Activated CD4-positive, CD25-positive, alpha-beta regulatory T cell treated with anti-CD3 and anti-CD28 coated beads, Interleukin-2, amount 50 U/mL, for 16 hours (primary cell): ENCODE data around the gene GET3.
"Not testable (repeated sequence)": the region's sequence is repeated elsewhere in the genome, so short reads cannot be mapped to it uniquely, and the experiment has no call there.

Experiments
- DNase-seq: peaks from one replicate; pipeline ENCODE4 v3.0.0-alpha.2; 2020; ENCODE audit warnings: low read depth, low spot score

Gene GET3

DNA sequence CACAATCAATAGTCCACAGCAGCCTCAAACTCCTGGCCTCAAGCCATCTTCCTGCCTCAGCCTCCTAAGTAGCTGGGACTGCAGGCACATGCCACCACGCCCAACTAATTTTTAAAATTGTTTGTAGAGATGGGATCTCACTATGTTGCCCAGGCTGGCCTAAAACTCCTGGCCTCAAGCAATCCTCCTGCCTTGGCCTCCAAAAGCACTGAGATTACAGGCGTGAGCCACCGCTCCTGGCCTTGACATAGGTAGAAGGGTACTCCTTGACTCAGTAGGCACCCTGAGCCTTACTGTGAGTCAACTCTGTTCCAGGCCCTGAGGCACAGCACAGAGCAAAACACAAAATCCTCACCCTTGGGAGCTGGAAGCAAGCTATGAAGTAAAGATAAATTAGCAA, 21.4 kb upstream of the GET3 start:
- no peak for DNase-seq

DNA sequence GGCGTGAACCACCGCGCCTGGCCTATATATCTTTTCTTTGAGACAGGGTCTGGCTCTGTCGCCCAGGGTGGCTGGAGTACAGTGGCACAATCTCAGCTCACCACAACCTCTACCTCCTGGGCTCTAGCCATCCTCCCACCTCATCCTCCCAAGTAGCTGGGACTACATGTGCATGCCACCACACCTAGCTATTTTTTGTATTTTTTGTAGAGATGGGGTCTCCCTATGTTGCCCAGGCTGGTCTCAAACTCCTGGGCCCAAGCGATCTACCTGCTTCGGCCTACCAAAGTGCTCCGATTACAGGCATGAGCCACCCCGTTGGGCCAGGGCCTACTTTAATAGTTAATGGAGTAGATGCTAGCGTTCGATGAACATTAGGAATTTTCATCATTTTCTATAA, 17.0 kb upstream of the GET3 start:
- no peak for DNase-seq

DNA sequence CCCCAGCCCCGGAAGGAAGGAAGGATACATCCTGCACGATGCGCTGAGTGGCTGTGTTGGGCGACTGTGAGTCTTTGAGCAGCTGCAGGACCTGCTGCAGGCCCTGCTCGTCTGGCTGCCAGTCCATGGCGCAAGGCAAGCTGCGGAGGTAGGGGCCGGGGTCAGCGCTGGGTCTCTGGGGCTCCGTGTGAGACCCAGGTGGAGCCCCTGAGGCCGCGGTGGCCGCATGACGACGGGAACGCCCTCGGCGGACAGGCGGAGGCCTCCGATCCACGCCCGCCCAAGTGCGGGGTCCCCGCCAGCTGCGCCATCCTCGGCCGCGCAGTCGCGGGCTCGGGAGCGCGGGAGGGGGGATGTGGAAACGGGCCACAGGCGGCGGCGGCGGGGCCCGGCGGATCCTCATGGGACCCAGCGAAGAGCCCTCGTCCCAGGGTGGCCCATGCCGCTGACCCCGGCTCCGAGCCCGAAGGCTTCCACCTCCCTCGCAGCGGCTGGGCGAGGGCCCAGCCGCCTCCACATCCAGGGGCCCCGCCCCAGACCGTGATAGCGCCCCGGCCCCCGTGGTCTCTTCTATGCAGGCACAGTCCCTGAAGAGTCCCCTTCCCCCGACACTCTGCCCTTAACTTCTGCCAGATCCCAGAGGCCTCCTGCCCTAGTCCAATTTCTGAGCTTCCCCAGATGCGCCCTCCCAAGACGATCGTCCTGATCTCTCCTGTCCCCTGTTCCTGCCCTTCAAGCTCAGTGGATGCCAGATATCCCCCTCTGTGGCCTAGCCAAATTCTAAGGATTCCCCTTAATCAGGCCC, 16.2 kb upstream of the GET3 start:
- DNase-seq, result no peak

DNA sequence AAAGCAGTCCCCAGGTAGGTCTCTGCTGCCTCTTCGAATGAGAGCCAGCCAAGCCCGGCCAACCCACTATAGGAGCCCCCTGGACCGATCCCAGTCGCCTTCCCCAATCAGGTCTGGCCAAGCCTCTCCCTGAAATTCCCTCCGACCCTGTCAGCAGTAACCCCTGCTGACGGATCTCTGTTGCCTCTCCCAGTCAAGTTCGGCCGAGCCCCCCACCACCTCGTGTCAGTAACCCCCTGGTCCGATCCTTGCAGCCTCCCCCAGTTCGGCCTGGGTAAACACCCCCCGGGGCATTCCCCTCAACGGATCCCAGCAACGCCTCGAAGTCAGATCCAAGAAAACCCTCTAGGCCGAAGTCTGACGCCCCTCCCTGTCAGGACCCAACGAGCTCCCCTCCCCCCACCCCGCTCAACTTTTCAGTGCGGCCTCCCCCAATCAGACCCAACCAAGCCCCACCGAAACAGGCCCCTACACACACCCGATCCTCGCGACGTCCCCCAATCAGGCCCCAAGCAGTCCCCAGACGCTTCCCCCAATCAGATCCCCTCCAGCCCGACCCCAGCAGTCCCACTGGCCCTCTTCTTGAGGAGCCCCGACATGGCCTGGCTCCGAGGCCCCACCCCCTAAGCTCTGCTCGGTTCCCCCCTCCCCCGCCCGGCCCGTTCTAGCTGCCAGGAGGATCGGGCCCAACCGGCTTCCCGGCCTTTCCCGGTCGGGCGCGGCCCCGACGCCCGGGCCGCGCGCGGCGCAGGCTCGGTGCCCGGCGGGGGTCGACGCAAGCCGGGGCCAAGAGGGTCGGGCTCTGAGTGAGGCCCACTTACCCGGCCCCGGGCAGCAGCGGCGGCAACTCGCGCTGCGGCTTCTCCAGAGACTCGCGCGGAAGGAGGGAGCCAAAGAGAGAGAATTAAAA, 15.4 kb upstream of the GET3 start:
- no peak for DNase-seq

DNA sequence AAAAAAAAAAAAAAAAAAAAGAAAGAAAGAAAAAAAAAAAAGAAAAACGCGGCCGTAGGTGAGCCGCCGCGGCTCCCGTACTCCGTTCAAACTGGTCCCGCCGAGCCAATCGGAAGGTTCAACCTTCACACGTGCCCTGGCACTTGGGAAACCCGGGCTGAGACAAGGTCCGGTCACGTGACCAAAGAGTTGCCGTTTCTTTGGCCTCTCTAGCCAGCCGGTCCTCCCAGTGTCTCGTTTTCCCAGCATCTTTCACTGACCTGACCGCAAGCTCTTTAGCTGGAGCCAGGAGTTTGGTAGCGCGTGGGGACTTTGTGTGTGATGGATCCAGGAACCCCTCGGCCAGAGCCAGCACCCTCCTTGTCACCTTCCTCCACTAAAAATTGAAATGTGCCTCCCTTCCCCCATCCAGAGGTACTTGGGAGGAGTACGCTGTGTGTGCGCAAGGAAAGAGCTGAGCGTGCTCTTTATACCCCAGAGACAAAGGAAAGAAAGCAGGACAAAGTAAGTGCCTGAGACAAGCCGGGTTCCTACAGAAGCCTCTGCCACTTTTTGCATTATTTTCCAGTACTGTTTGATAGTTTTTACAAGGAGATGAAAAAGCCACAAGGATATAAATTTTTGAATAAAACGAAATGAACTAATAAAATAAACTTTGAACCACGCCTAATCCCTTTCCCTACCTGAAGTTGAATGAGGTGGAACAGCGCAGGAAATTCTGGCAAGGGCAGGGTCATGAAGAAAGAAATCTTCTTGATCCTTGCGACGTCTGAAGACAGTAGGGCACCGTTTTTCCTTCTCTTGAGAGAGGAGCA, 14.5 kb upstream of the GET3 start:
- DNase-seq, result peak; percentile 89

DNA sequence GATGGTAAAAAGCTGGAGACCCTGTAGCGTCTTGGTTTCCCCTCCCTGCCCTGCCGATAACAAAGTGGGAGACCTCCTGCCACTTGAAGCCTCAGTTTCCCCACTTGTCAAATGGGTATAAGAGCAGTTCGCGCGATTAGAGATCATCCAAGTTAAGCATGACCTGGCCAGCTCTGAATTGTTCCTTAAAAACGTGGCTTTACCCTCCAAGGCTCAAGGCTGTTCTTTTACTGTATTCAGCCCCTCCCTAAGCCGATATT, 14.0 kb upstream of the GET3 start:
- DNase-seq, result no peak

DNA sequence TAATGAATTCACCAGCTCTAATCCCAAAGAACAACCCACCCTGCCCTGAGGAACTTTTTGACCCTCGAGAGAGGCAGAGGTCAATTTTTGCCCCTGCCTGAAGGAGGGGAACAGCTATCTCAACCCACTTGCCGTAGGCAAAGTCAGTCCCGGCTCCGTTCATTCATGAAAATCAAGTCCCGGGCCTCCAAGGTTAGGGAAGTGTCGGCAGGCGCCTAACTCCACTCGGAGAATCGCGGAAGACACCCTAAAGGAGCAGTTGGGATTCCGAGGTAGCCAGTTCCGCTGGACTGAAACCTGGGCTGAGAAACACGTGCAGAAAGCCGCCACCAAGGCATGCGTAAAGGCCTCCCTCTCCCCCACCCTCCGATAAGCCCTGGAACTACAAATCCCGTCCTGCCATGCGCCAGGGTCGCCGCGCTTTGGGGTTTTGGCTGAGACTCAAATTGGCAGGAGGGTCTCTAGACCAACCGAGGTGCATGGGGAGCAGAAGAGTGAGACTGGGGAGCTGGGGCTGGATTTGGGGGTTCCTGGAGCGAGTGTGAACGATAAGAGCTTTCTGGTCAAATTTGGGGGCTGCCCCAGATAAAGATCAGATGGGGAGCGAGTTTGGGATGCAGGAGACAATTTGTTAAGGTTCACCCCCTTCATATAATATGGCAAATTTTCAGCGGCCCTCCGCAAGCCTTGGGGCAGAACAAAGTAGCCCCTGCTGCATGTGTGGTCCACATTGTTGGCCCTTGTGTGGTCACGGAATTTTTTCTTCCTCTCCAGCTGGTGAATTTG, 13.5 kb upstream of the GET3 start, which contains the start of gene TNPO2:
Gene TNPO2 (minus strand): TSS at position 292 of the 786 bp plus-strand sequence. CDS start 2,955 bp downstream, outside the sequence.
- DNase-seq, result peak; percentile 46

DNA sequence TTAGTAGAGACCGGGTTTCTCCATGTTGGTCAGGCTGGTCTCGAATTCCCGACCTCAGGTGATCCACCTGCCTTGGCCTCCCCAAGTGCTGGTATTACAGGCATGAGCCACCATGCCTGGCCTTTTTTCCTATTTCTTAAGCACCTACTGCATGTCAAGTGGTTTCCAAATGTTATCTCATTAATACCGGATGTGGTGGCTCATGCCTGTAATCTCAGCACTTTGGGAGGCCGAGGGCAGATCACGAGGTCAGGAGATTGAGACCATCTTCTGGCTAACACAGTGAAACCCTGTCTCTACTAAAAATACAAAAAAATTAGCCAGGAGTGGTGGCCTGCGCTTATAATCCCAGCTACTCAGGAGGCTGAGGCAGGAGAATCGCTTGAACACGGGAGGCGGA, 11.7 kb upstream of the GET3 start:
- not testable (repeated sequence) for DNase-seq

DNA sequence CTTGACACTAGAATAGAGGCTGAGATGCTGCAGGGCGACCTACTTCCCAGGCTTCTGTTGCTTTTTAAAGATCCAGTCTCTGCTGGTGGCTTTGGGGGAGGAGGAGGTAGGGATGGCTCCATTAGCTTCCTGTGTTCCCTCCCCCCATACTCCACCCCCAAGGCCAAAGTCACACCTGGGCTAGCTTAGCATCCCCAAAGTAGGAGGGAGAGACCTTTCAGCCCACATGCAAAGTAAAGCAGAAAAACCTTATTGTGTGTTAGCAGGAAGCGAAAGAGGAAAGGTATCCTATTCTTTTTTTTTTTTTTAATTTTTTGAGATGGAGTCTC, 10.3 kb upstream of the GET3 start:
- no peak for DNase-seq

DNA sequence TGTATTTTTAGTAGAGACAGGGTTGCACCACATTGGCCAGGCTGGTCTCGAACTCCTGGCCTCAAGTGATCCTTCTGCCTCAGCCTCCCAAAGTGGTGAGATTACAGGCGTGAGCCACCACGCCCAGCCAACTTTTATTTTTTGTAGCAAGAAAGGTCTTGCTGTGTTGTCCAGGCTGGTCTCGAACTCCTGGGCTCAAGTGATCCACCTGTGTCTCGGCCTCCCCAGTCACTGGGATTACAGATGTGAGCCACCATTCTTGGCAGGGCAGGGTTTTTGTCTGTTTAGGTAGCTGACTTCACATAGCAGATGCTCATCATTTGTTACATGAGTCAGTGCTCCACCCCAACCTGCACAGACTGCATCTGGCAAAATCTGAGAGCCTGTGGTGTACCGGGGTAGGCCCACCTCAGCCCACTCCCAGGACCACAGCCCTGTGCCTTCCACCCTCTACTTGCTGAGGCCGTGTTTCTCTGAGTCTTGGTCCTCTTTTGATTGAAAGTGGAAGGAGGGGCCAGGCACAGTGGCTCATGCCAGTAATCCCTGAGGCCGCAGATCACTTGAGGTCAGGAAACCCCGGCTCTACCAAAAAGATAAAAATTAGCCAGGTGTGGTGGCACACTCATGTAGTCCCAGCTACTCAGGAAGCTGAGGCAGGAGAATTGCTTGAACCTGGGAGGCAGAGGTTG, 9.4 kb upstream of the GET3 start:
- no peak for DNase-seq

DNA sequence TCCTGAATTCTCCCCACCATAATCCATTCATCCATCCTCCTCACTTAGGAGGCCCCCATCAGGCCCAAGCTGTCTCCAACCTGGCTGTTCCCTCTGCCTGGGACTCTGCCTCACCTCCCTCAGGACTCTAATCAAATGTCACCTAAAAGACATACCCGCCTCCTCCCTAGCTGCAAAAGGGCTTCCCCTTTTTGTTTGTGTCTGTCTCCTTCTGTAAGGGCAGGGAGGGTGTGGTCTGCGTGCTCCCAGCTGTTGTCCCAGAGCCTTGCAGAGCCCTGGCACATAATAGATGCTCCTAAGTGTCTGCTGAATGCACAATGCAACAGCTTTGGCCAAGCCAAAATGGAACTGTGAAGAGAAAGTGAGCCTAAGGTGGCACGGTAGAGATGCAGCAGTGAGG, 7.2 kb upstream of the GET3 start:
- no peak for DNase-seq

DNA sequence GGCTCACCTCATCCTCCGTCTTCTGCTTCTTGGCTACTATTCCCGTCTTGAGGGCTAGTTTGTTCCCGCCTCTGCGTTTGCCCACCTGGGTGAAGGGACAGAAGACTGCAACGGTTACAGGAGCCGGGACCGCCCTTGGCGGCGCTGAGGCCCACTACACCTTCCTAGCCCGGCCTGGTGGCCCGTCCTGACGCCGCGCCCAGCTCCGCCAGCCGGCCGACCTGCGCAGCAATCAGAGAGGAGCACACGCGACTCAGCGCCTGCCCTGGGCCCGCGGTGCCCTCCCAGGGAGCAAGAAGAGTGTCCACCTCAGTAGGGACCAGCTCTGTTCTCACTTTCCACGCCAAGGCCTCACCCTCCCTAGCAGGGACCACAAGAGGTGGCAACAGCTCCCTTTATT, 6.0 kb upstream of the GET3 start:
- DNase-seq, result no peak

DNA sequence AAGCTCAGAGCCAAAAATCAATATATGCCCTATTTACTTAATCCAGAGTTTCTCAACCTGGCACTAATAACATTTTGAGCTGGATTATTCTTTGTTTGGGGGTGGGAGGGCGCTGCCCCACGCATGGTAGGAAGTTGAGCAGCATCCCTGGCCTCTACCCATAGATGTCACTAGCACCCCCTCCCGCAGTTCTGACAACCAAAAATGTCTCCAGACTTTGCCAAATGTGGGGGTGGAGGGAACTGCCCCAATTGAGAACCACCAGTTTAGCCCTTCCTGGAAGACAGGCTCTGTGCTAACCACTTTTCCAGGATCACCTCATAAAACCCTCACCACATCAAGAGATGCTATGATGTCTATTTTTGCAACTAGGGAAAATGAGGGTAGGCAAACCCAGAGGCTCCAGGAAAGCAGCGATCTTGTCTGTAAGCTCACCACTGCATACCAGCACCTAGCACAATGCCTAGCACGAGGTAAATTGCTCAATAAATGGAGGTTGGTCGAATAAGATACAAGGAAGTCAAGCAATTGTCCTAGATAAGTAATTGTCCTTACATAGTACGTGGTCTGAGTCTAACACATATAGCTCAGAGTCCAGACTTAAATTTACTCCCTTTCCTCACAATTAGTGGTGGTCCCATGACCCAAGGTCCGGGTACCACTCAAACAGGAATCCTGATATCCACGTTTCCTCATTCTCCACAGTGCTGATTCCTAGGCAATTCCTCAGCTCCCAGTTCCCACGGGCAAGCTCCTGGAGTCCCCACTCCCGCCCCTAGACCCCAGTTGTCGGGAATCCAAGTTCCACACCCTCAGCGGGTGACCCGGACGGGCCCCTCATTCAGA, 3.7 kb upstream of the GET3 start:
- DNase-seq, result no peak

DNA sequence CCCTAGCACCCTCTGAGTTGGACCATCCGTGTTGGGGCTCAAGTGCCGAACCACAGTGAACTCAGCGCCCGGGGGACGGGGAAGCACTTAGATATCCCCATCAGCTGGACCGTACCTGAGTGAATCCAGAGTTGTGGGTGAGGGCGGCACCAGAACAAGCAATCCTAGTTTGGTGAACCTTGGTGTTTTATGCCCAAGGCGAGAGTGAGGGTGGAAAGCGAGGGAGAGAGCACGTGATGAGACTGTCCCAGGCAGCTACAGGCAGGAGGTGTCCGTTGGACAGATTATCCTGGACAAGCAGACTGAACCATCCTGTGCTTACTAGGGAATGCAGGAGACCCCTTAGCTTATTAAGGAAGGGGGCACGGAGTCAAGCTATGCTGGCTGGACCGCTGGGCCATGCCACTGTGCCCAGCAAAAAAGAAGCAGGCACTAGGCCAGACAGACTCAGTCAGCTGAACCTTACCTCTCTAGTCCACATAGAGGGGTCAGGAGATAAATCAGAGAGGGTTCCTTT, 596 bp downstream of the GET3 start:
- DNase-seq, result no peak

DNA sequence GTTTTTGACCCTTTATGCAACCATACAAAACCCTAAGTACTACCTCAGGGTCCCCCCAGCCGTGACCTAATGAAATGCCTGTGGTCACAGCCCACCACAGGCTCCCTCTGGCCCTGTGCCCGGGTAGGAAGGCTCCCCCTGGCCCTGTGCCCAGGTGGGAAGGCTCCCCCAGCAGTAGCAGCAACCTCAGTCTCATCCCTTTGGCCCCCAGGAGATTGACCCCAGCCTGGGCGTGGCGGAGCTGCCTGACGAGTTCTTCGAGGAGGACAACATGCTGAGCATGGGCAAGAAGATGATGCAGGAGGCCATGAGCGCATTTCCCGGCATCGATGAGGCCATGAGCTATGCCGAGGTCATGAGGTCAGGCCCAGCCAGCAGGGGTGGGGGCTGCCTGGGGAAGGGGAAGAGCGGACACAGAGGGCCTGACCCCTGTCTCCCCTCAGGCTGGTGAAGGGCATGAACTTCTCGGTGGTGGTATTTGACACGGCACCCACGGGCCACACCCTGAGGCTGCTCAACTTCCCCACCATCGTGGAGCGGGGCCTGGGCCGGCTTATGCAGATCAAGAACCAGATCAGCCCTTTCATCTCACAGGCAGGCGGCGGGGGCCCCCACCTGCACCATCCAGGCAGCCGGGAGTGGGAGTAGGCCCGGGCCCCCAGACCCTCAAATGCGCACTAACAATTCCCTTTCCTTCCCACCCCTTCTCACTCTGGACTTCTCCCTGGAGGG, 8.0 kb downstream of the GET3 start:
- no peak for DNase-seq

DNA sequence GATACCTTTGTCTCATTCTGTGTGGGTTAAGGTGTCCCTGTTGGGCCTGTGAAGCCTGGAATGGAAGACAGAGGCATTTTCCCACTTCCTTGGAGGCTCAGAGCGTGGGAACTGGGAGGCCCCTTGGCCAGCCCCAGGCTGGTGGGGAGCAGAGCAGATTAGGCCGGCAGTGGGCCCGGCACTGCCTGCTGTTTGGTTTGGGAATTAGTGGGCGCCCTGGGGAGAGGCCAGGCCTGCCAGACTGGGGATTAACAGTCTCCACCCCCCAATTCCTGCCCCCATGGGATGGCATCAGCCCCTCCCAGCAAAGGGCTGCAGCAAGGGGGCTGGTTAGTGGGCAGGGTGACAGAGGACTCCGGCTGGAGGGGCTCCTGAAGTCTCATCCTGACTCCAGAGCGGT, 11.2 kb downstream of the GET3 start:
- no peak for DNase-seq

DNA sequence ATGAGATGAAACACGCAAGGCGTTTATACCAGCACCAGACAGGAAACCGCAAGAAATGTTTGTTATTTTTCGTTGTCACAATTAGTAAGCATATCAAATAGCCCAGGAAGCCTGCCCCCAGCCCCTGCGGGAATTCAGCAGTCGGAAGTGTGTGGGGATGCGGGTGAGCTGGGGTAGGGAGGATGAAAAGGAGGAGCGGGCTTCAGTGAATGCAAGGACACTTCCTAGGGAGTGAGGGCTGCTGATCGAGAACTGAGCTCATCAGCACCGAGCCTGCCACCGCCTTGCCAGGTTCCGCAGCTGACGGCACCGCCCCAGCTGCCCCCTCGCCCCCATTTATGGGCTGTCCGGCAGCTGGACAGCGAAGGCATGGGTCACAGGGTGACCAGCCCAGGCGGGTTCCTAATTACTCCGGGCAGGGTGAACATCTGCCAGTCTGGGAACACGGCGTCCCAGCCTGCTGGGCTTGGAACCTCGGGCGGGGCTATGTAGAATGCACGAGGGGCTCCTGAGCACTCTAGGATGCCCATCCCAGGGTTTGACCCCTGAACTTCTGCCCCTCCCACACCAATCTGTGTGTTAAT, 12.7 kb downstream of the GET3 start:
- DNase-seq, result no peak

DNA sequence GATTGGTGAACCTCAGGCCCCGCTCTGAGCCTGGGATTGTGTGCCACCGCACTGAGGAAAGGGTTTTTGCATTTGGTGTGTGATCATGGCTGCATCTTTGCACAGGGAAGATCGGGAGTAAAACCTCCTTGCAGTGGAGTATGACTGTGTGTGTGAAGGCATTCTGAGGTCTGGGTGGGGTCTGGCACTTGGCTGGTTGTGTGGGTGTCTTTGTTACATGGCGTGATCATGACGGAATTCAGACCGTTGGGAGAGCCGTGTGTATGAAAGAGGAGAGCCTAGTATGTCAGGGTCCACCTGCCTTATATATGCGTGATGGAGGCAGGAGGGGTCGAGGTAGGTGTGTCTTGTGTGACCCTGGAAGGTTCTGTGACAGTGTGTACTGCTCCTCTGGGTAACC, 13.6 kb downstream of the GET3 start:
- no peak for DNase-seq

DNA sequence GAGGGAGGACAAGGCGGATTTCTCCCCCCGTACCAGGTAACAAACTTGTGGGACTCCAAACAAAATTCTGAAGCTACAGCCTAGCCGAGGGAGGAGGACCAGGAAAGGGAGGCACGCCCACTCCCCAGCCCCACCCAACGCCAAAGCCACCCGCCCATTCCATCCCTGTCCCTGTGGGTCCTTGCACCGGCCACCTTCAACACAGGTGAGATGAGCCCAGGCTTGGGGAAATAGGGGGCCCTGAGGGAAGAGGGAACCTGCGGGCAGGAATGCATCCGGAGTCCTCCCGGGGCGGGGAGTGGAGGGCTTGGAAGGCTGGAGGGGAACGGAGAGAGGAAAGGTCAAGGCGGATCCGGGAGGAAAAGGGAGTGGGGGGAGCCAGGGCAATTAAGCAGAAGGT, 14.3 kb downstream of the GET3 start, which contains the start of gene BEST2:
Gene BEST2 (plus strand): TSS at position 157 of the 400 bp plus-strand sequence. CDS start 802 bp downstream, outside the sequence.
- DNase-seq, result no peak
